Fibroblast of skin of left quadriceps (primary cell): ENCODE results near the gene TCF20.

Experiments used
- DNase-seq, 2 experiments: peaks; one replicate each; pipeline ENCODE4 v3.0.0-alpha.2; 2013; ENCODE audit warnings: low read depth in 2 of 2

The TCF20 gene

DNA sequence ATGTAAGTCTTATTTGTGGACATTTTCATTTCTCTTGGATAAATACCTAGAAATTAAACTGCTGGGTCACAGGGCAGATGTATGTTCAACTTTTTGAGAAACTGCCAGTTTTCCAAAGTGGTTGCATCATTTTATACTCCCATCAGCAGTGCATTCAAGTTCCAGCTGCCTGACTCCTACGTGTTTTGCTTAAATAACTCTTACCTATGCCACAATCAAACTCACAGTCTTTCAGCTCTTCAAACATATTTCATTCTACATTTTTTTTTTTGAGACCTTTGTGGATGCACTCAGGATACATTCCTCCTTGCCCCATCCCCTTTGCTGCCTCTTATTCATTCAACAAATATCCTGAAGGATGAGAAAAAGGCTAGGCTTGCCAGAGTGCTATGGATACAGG, 9.2 kb downstream of the TCF20 start:
- DNase-seq = peak; percentile 38 to 45

- DNase-seq = no peak
These were observed 12.3 kb downstream of the TCF20 start for GRCh38 chr22:42258126-42258525.

DNA sequence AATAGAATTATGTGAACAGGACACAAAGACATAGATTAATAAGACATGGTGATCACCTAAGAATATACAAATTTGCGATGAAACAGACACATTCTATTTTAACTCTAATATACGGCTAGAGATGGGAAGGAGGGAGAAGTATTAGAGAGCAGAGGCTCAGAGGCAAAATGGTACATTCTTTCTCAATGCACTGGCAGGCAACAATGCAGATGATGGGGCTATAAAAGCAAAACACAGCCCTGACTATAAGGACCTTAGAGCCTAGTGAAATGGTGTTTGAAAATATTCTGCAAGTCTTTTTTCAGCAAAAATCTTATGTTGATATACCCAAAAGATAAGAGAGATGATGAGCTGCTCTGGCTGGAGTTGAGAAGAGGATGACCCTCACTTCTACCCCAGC, 13.1 kb downstream of the TCF20 start:
- no peak for DNase-seq

DNA sequence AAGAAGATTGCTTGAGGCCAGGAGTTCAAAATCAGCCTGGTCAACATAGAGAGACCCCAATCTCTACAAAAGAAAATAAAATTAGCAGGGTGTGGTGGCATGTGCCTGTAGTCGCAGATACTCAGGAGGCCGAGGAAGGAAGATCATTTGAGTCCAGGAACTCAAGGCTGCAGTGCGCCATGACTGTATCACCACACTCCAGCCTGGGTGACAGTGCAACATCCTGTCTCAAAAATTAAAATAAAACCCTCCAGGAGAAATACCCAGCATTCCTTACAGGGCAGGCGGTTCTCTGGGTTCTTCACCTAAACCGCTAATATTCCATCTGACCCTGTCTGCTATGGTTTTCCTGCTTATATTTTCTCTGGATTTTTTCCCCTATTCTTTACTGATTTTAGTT, 13.5 kb downstream of the TCF20 start:
- DNase-seq = no peak

DNA sequence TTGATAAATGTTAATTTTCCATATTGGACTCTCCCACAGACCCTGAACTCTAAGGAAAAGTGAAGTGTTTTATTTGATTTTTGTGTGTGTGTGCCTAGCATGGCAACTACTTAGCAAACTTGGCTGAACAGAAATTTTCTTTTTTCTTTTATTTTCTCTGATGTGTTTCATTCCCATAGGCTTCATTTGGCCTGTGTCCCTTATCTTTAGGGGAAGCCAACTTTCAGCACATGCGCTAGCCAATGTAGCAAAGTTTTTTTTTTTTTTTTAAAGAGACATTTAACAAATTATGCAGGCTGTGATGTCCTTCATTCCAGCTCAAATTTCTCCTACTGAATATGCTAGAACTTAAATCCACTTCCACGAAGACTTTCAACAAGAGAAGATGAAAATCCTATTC, 14.2 kb downstream of the TCF20 start:
- DNase-seq = no peak

DNA sequence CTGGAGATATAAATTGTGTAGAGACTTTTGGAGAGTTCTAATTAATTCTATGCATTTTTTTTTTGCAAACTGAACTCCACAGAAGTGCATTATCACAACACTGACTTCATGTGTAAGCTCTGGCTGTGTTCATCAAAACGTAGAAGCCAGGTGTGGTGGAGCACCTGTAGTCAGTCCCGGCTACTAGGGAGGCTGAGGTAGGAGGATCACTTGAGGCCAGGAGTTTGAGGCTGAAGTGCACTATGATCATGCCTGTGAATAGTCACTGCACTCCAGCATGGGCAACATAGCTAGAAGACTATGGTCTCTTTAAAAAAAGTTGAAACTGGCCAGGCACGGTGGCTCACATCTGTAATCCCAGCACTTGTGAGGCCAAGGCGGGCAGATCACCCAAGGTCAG, 20.6 kb downstream of the TCF20 start:
- no peak for DNase-seq

- DNase-seq = no peak
These were observed 21.5 kb downstream of the TCF20 start for GRCh38 chr22:42248995-42249394.

DNA sequence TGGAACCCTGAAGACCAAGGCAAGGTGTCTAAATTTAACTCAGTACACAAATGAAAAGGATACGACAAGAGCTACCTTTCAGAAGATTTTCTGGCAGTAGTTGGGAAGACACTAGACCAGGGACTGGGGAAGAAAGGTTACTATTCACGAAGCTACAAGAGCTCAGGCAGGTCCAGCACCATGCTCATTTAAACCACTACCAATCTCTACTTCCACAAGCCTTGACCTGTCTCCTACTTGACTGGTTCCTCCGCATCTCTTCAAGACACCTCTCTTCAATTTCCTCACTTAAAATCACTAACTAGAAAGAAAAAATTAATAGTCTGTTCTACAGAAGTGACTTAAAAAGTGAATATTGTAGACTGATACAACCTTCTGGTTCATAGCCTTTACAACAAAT, 22.9 kb downstream of the TCF20 start:
- no peak for DNase-seq

- DNase-seq = no peak
These were observed 26.7 kb downstream of the TCF20 start for GRCh38 chr22:42243802-42244060.

DNA sequence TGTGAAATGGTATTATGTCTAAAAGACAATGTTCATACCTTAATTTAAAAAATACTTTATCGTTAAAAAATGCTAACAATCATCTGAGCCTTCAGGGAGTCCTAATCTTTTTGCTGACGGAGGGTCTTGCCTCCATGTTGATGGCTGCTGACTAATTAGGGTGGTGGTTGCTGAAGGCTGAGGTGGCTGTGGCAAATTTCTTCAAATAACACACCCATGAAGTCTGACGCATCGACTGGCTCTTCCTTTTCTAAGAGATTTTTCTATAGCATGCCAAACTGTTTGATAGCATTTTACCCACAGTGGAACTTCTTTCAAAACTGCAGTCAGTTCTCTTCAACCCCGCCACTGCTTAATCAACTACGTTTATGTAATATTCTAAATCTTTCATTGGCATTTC, 33.6 kb downstream of the TCF20 start:
- no peak for DNase-seq

GRCh38 chr22:42236268-42236667, 34.2 kb downstream of the TCF20 start:
- no peak for DNase-seq

DNA sequence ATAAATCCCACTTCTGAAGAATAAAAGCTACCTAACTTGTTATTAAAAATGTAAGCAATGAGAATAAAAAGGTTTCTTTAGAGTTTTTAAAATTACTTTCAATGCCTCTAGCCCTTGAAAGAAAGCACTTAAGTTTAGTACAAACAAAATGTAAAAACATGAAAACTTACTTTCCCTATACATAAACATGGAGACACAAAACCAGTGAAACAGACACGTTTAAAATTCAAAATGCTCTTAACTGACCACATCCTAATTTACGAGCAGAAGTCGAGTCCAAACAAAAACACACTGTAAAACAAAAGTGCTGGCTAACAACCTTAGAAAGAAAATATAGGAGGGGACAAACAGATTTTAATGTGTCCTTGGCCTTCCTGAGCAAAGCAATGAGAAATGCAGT, 36.6 kb downstream of the TCF20 start:
- no peak for DNase-seq

GRCh38 chr22:42231929-42232328, 38.5 kb downstream of the TCF20 start:
- no peak for DNase-seq

DNA sequence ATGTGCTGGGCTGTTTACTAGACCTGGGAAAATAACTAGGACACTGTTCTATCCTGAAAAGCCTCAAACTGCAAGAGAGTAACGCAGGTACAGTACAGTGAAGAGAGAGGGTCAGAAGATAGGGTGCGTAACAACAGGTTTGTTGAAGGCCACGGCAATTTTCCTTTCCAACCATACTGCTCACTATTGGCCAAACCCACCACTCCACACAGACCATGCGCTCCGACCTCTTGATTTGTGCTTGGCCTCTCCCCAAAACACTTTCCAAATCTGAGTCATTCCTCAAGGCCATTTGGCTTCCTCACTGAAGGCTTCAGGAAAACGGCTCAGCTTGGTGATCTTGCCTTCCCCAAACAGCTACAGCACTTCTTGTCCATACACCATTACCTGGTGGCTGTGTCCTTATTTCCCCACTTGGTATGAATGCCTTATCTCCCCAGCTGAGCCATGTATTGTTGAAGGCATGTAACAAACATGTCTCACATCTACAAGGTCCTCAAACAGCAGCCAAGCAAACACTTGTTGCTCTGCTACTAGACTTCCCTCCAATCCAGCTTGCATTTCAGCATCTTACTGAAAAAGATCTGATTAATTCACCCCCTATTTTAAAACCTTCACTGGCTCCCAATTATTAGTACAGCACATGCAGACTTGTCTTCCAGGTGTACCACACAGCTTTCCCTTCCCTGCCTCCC, 40.9 kb downstream of the TCF20 start:
- DNase-seq = no peak

DNA sequence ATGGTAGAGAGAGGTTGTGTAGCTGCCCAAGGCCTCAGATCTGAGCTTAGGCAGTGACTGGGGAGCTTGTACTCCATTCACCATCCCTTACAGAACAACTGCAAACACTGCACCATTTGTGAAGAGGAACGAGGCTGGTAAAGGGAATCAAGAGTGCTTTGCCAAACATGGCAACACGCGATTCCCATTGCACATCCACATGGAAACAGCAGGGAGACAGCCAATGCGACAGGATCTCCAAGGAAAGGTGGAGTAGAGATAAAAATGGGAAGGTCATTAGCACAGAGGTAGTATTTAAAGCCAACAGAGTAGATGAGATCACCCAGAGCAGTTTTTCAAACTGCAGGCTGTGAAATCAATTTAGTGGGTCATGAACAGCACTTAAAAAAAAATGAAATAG, 42.0 kb downstream of the TCF20 start:
- no peak for DNase-seq

DNA sequence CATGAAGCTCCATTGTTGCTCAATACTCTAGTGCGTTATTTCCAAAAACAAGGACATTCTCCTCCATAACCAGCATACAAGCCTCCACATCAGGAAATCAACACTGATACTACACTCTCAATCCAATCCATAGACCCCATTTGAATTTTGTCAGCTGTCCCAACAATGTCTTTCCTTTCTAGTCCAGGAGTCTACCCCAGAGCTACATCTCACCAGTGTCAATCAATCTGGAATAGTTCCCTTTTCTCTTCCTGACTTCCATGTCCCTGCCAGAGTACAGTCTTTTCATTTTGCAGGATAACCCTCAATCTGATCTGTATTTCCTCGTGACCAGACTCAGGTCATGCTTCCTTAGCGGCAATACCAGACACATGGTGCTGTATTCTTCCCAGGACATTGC, 43.0 kb downstream of the TCF20 start:
- no peak for DNase-seq

DNA sequence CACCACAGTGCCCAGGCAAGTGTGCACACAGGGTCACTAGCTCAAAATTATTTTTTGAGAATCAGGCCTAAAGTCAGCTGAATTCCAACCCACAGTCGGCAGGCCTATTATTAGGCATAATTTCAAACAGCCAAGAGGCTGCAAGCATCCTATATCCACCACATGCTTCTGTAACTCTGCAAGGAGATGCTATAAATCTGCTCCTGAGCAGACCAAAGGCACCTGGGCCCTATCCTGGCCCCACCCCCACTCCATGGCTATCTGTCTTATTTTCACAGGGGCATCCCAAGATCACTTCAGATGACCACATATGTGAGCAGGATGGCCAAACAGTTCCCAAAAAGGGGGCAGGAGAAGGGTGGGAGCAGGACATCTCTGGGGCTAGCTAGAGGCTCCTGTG, 44.6 kb downstream of the TCF20 start:
- no peak for DNase-seq

DNA sequence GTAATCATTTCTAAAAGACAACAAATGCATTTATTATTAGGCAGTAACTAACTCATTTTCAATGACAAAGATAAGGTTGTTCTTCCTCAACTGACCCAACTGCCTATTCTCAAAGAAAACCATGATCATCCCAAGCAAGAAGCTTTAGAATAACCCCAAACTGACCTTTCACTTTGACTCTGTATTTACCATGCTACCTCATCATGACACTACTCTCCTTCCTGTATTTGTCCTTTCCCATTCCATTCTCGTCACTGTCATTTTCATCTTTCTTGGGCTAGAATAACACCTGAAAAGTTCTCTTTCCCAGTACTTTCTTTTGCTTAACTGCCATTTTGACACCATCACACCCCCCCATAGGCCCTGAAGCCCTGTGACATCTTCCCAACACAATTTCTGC, 48.3 kb downstream of the TCF20 start:
- DNase-seq = no peak
